Breast epithelium (tissue), 4 donors: ENCODE results near the gene PER2. TPM values are rescaled to one million over a fixed set of nuclear protein-coding genes. Genes with fewer than 3 reads are reported as not detected.
A peak's percentile ranks its signal among the peaks of the same experiment; 100 is the strongest.

Experiments used
- DNase-seq, 2 donors: peaks; one replicate each; pipeline ENCODE4 v3.0.0-alpha.2; 2019; ENCODE audit warnings: low spot score in 2 of 2
- H3K27ac ChIP-seq, 2 donors: fragments of 200-600 bp; sonication (generic) in 1 of 2; one replicate each; pipeline ENCODE4 v1.5.1; 2016 to 2019; ENCODE audit warnings: mild to moderate bottlenecking in 1 of 2
- H3K27me3 ChIP-seq, 2 donors: fragments of 200-600 bp; sonication (generic) in 1 of 2; one replicate each; pipeline versions ENCODE4 v1.5.1 to v1.6.0; 2017 to 2019; ENCODE audit warnings: control low read depth in 1 of 2, mild to moderate bottlenecking in 1 of 2
- H3K36me3 ChIP-seq: fragments of 200-600 bp; one replicate; pipeline ENCODE4 v1.5.1; 2019
- H3K4me1 ChIP-seq, 2 donors: fragments of 200-600 bp; sonication (generic); one replicate each; pipeline ENCODE4 v1.5.1; 2016 to 2019; ENCODE audit warnings: control low read depth in 1 of 2
- H3K4me3 ChIP-seq, 3 donors: fragments of 200-600 bp; sonication (generic); 1 replicate in 2 of 3; 2 replicates in 1 of 3; pipeline ENCODE4 v1.5.1; 2016 to 2019; ENCODE audit warnings: mild to moderate bottlenecking in 3 of 3, moderate library complexity in 2 of 3
- H3K9me3 ChIP-seq, 2 donors: fragments of 200-600 bp; sonication (generic) in 1 of 2; one replicate each; pipeline ENCODE4 v1.5.1; 2016 to 2019; ENCODE audit warnings: control low read depth in 1 of 2
- POLR2A ChIP-seq: fragments of 450-650 bp; IDR thresholded peaks from one replicate; pipeline ENCODE4 v1.6.1; 2016; ENCODE audit warnings: antibody characterized with exemption, mild to moderate bottlenecking, moderate library complexity
- POLR2AphosphoS5 ChIP-seq, 3 donors: sonication (generic); formaldehyde crosslinking; IDR thresholded peaks; one replicate each; pipeline ENCODE4 v1.6.1; 2017; ENCODE audit warnings: antibody characterized with exemption in 3 of 3
- intact Hi-C: fragments of 100-400 bp; cut with DNase I; formaldehyde crosslinking; loops from one replicate; pipeline ENCODE4 v1.15.1; 2023; ENCODE audit warnings: low total_unique reads
- total RNA-seq, 3 donors: library from RNA; depleted of rRNA; stranded (reverse); fragments of >200 nt; gene quantifications; one replicate each; pipeline ENCODE4 v1.1.0, GENCODE V29; 2016
- TF ChIP-seq, protein P1 (sequence below), 3 donors: fragments of 450-650 bp; IDR thresholded peaks; one replicate each; pipeline ENCODE4 v1.5.1; 2016 to 2017; ENCODE audit warnings: antibody characterized with exemption in 3 of 3, mild to moderate bottlenecking in 3 of 3, moderate library complexity in 3 of 3

Gene PER2
- total RNA-seq, 3 donors from 2014 or later, result 14.1 to 29.7 (median 16.1) TPM

DNA sequence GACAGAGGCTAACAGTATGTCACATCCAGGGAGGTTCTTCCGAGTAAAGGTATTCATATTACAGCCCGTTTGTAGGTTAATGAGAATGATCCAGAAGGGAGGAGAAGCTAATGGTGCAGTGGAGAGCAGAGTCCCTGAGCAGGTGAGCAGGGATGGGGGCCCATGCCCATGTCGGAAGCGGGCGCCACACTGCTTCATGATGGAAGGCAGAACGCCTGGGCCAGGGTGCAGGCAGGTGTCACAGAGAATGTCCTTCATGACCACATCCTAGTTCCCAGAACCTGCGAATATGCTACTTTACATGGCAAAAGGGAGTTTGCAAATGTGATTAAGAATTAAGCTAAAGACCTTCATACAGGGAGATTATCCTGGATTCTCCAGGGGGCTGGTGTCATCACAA lies 52.6 kb downstream of the PER2 start:
- no peak overlapping the region for H3K27ac ChIP-seq
- peaks cover 6% of the 10 kb centered on the region in 2 donors for H3K4me1 ChIP-seq
- no peaks in the 10 kb centered on the region for H3K36me3 ChIP-seq
- H3K9me3 ChIP-seq, result no peaks in the 10 kb centered on the region
- no peak overlapping the region for H3K4me3 ChIP-seq
- H3K27me3 ChIP-seq, result peaks cover 6 to 8% of the 10 kb centered on the region in 2 donors
- DNase-seq, result no peak
- intact Hi-C loops, result no loop called here
- TF ChIP-seq POLR2AphosphoS5 (IDR thresholded peaks at IDR 0.05), result no peak
- TF ChIP-seq POLR2A, result no peak
- TF ChIP-seq, protein P1, sequence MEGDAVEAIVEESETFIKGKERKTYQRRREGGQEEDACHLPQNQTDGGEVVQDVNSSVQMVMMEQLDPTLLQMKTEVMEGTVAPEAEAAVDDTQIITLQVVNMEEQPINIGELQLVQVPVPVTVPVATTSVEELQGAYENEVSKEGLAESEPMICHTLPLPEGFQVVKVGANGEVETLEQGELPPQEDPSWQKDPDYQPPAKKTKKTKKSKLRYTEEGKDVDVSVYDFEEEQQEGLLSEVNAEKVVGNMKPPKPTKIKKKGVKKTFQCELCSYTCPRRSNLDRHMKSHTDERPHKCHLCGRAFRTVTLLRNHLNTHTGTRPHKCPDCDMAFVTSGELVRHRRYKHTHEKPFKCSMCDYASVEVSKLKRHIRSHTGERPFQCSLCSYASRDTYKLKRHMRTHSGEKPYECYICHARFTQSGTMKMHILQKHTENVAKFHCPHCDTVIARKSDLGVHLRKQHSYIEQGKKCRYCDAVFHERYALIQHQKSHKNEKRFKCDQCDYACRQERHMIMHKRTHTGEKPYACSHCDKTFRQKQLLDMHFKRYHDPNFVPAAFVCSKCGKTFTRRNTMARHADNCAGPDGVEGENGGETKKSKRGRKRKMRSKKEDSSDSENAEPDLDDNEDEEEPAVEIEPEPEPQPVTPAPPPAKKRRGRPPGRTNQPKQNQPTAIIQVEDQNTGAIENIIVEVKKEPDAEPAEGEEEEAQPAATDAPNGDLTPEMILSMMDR (IDR thresholded peaks at IDR 0.05), result no peak

DNA sequence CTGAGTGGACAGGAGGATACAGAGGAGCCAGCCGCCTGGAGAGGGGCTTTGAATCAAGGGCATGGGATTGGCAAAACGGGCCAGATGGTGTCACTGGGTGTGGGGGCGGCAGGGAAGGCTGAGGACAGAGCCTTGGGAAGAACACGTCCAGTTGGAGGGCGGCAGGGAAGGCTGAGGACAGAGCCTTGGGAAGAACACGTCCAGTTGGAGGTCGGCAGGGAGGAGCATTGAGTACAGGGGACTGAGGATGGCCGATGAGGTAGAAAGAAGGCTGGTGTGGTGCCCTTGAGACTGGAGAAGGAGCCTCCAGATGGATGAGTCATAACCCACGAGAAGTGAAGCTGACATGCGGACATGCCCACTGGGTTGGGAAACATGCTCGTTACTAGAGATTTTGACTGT lies 53.1 kb downstream of the PER2 start:
- Histone ChIP-seq H3K4me3 (no peak overlapping the region), H3K27ac (no peak overlapping the region), H3K9me3 (no peaks in the 10 kb centered on the region), H3K36me3 (no peaks in the 10 kb centered on the region), H3K4me1 (peaks cover 1 to 2% of the 10 kb centered on the region in 2 donors), H3K27me3 (peaks cover 6 to 8% of the 10 kb centered on the region in 2 donors)
- TF ChIP-seq, protein P1 (IDR thresholded peaks at IDR 0.05), result no peak
- no peak for TF ChIP-seq POLR2AphosphoS5 (IDR thresholded peaks at IDR 0.05)
- no peak for TF ChIP-seq POLR2A
- DNase-seq, result no peak
- intact Hi-C loops, result no loop called here

DNA sequence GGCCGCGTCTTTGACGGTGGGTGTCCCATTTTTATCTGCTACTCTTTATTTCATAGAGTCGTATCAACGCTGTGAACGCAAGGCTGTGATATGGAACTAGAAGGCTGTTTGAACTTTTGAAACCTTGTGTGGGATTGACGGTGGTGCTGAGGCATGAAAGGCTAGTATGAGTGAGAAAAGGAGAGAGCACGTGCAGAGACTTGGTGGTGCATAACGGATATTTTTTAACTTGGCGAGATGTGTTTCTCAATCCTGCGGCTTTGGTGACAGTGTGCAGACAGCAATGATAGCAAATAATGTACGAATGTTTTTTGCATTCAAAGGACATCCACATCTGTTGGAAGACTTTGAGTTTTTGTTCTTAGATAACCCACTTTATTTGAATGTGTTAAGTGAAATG lies 54.8 kb downstream of the PER2 start:
- Histone ChIP-seq H3K27ac (no peak overlapping the region), H3K4me1 (no peaks in the 10 kb centered on the region), H3K4me3 (no peak overlapping the region), H3K36me3 (no peaks in the 10 kb centered on the region), H3K9me3 (no peaks in the 10 kb centered on the region), H3K27me3 (peaks cover 3% of the 10 kb centered on the region in 2 donors)
- DNase-seq, result no peak
- intact Hi-C loops, result no loop called here
- TF ChIP-seq POLR2AphosphoS5 (IDR thresholded peaks at IDR 0.05) (no peak), POLR2A (no peak)
- TF ChIP-seq, protein P1 (IDR thresholded peaks at IDR 0.05), result no peak

DNA sequence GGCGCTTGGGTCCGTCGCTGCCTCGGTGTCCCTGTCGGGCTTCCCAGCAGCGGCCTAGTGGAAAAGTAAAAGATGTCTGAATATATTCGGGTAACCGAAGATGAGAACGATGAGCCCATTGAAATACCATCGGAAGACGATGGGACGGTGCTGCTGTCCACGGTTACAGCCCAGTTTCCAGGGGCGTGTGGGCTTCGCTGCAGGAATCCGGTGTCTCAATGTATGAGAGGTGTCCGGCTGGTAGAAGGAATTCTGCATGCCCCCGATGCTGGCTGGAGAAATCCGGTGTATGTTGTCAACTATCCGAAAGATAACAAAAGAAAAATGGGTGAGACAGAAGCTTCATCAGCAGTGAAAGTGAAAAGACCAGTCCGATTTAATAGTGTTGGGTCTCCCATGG lies 56.6 kb downstream of the PER2 start:
- H3K9me3 ChIP-seq, result no peaks in the 10 kb centered on the region
- H3K4me1 ChIP-seq, result no peaks in the 10 kb centered on the region
- DNase-seq, result no peak
- H3K27me3 ChIP-seq, result no peaks in the 10 kb centered on the region
- H3K36me3 ChIP-seq, result no peaks in the 10 kb centered on the region
- H3K27ac ChIP-seq, result no peak overlapping the region
- TF ChIP-seq, protein P1 (IDR thresholded peaks at IDR 0.05), result no peak
- no peak for TF ChIP-seq POLR2AphosphoS5 (IDR thresholded peaks at IDR 0.05)
- TF ChIP-seq POLR2A, result no peak
- peak overlapping the region in 2 of 3 donors; percentile 56 to 73 for H3K4me3 ChIP-seq
- intact Hi-C loops, result no loop called here

DNA sequence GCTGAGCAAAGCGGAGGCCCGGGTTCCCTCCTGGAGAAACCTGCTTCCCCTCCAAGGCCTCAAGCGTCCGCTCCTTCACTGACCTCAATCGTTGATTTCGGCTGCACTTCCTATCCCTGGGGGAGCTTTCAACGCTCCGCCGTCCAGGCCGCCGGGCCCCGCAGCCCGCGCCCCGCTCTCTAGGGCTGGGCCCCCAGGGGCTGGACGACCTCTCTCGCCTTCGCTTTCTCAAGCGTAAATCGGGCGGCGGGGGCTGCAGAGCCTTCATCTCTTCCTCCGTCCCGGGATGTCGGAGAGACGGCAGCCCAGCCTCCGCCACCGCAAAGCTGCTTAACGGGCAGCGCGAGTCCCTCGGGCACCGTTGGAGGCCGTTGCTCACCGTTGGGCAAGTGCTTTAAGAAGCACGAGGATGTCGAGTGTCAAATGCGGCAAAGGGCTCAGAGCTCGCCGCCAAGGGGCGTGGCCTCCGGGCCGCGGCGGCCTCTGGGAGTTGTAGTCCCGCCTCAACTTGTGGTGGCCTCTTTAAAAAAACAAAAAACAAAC lies 57.1 kb downstream of the PER2 start:
- H3K4me3 ChIP-seq, result peak overlapping the region; percentile 46 to 73 (median 56)
- no peaks in the 10 kb centered on the region for H3K4me1 ChIP-seq
- H3K27ac ChIP-seq, result no peak overlapping the region
- TF ChIP-seq POLR2A (no peak), POLR2AphosphoS5 (IDR thresholded peaks at IDR 0.05) (peak in 1 of 3 donors; percentile 53)
- no peaks in the 10 kb centered on the region for H3K36me3 ChIP-seq
- DNase-seq, result peak in 1 of 2 donors; percentile 69
- no peaks in the 10 kb centered on the region for H3K9me3 ChIP-seq
- intact Hi-C loops, result no loop called here
- no peaks in the 10 kb centered on the region for H3K27me3 ChIP-seq
